ENCODE results near the gene ZP3. TPM values are rescaled to one million over a fixed set of nuclear protein-coding genes. Genes with fewer than 3 reads are reported as not detected.
"Not testable (repeated sequence)": the region's sequence is repeated elsewhere in the genome, so short reads cannot be mapped to it uniquely, and the experiment has no call there.

ZP3 gene
- total RNA-seq: 3.4 and 5.0 TPM in 2 replicates

DNA sequence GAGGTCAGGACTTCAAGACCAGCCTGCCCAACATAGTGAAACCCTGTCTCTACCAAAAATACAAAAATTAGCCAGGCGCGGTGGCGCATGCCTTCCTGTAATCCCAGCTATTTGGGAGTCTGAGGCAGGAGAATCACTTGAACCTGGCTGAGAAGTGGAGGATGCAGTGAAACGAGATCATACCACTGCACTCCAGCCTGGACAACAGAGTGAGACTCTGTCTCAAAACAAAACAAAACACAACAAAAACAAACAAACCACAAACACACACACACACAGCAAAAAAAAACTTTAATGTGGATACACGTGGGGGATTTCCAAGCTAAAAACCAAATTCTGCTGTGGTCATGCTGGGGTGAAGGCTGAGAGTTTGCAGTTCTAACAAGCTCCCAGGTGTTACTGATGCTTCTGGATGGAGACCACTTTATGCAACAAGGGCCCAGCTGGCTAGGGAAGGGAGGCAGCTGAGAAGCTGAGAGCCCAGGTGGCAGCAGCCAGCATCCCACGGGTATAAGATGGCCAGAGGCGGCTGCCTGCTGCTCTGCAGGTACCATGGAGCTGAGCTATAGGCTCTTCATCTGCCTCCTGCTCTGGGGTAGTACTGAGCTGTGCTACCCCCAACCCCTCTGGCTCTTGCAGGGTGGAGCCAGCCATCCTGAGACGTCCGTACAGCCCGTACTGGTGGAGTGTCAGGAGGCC is at the start of gene ZP3:
Gene ZP3 (plus strand): TSS at position 538 of the 699 bp plus-strand sequence. CDS start 15 bp downstream, at position 553.
- DNase-seq (ENCODE audit: low read depth): peak; percentile 16

DNA sequence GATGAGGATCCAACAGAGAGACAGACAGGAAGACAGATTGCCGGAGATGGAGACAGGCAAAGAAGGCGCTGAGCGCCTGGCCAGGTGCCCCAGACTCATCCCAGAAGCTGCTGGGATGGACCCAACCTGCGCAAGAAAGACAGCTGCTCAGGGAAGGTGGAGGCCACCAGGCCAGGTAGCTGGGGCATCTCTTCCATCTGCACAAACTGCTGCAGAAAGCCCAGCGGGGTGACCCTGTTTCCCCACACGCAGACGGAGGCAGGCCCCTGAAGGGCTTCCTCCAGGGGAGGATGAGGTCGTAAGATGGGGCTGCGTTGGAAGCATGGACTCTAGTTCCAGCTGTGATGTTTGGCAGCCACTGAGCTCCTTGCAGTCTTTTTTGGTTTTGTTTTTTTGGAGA is 49.5 kb upstream of the ZP3 start:
- no peak for DNase-seq (ENCODE audit: low read depth)

- DNase-seq (ENCODE audit: low read depth): no peak
These were observed 47.4 kb upstream of the ZP3 start for GRCh38 chr7:76377186-76377918.

DNA sequence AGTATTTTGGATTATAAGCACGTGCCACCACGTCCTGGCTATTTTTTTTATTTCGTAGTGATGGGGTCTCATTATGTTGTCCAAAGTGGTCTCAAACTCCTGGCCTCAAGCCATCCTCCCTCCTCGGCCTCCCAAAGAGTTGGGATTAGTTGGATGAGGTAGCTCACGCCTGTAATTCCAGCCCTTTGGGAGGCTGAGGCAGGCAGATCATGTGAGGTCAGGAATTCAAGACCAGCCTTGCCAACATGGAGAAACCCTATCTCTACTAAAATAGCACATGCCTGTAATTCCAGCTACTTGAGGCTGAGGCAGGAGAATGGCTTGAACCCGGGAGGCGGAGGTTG is 44.2 kb upstream of the ZP3 start:
- DNase-seq (ENCODE audit: low read depth): no peak

DNA sequence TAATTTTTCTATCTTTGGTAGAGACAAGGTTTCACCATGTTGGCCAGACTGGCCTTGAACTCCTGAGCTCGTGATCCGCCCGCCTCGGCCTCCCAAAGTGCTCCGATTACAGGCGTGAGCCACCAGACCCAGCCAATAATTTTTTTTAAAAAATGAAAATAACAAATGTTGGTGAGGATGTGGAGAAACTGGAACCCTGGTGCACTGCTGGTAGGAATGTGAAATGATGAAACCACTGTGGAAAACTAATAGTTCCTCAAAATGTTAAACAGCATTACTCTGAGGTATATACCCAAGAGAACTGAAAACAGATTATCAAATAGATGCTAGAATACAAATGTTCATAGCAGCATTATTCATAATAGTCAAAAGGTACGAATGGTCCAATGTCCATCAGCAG is 42.9 kb upstream of the ZP3 start:
- no peak for DNase-seq (ENCODE audit: low read depth)

- no peak for DNase-seq (ENCODE audit: low read depth)
These were observed 41.4 kb upstream of the ZP3 start for GRCh38 chr7:76383089-76383944.

DNA sequence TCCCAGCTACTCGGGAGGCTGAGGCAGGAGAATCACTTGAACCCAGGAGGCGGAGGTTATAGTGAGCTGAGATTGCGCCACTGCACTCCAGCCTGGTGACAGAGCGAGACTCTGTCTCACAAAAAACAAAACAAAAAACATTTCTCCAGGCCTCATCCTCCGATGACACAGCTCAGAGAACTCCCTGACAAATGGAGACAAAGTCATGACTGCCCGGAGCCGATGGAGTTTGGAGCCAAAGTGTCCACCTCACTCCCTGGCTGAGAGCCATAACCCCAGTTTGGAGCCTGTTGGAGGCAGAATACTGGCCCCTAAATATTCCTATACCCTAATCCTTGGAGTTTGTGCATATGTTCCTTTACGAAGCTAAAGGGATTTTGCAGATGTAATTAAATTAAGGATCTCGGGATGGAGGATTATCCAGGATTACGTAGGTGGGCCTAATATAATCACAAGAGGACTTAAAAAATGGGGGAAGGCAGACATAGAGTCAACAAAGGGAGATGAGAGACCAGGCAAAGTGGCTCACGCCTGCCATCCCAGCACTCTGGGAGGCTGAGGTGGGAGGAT is 38.0 kb upstream of the ZP3 start:
- DNase-seq (ENCODE audit: low read depth): no peak

DNA sequence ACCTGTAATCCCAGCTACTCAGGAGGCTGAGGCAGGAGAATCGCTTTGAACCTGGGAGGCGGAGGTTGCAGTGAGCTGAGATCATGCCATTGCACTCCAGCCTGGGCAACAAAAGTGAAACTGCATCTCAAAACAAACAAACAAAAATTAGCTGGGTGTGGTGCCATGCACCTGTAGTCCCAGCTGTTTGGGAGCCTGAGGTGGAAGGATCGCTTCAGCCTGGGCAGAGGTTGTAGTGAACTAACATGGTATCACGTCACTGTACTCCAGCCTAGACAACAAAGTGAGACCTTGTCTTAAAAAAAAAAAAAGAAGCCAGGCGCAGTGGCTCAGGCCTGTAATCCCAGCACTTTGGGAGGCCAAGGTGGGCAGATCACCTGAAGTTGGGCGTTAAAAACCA is 37.0 kb upstream of the ZP3 start:
- not testable (repeated sequence) for DNase-seq (ENCODE audit: low read depth)

GRCh38 chr7:76390092-76390491 is 34.7 kb upstream of the ZP3 start:
- no peak for DNase-seq (ENCODE audit: low read depth)

GRCh38 chr7:76392531-76393115 is 32.1 kb upstream of the ZP3 start:
- DNase-seq (ENCODE audit: low read depth): no peak

DNA sequence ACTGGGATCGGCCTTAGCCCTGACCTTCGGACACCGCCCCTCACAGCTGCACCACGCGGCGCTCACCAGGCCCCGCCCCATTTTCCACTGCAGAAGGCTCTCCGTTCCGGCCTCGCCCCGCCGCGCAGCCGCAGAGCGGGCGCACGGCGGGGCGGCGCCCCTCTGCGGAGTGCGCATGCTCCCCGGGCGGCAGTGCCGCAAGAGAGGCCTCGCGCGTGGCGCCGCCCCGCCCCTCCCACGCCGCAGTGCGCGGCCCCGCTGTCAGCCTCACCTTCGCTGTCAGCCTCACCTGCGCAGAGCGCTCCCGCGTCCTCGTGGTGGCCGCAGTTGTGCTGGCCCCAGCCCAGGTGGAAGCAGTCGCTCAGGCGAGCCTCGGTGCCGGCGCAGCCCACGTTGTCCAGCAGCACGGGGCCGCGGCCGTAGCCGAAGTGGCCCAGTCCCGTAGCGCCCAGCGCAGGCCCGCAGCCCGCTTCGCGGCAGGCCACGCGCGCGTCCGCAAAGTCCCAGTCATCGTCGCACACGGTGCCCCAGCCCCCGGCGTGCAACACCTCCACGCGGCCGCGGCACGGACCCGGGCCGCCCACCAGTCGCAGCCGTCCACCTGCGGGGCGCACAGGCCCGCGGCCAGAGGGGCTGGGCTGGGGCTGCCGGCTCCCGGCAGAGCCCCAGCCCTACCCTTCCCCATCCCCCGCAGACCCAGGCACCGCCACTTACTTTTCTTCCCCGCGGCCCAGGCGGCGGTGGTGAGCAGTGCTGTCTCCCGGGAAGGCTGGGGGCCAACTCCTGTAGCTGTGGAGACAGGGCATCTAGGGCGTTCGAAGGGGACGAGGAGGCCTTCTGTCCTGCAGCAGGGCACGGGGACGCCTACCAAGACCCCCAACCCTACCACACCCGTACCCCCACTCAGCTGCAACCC is 31.4 kb upstream of the ZP3 start:
- peak; percentile 64 for DNase-seq (ENCODE audit: low read depth)

GRCh38 chr7:76394957-76395356 is 29.8 kb upstream of the ZP3 start:
- DNase-seq (ENCODE audit: low read depth): no peak

DNA sequence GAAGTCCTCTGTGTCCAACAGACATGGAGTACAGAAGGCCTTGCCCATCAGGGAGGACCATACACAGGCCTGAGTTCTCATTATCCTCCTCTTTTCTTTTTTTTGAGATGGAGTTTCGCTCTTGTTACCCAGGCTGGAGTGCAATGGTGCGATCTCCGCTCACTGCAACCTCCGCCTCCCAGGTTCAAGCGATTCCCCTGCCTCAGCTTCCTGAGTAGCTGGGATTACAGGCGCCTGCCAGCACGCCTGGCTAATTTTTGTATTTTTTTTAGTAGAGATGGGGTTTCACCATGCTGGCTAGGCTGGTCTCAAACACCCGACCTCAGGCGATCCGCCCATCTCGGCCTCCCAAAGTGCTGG is 29.2 kb upstream of the ZP3 start:
- DNase-seq (ENCODE audit: low read depth): not testable (repeated sequence)

DNA sequence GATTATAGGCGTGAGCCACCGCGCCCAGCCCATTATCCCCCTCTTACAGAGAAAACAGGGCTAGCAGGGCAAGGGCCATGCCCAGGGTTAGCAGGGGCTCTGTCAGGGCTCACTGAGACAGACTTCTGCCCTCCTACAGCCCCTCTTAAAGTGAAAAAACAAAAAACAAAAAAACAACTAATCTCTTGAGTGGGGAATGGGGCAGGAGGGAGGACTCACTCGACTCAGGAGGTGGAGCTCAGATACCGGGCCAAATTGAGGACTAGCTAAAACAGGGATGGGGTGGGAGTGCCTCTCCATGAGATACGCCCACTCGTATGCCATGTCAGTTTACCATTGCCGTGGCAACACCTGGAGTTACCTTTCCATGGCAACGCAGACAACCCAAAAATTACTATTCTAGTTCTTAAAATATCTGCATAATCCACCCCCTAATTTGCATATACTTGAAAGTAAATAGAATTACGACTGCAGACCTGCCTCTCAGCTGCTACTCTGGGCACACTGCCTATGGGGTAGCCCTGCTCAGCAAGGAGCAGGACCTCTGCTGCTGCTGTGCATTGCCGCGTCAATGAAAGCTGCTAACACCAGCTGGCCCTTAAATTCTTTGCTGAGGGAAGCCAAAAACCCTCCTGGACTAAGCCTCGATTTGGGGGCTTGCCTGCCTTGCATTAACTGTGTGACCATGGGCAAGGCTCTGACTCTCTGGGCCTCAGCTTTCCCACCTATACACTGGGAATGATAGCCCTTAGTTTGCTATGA is 28.6 kb upstream of the ZP3 start:
- no peak for DNase-seq (ENCODE audit: low read depth)

DNA sequence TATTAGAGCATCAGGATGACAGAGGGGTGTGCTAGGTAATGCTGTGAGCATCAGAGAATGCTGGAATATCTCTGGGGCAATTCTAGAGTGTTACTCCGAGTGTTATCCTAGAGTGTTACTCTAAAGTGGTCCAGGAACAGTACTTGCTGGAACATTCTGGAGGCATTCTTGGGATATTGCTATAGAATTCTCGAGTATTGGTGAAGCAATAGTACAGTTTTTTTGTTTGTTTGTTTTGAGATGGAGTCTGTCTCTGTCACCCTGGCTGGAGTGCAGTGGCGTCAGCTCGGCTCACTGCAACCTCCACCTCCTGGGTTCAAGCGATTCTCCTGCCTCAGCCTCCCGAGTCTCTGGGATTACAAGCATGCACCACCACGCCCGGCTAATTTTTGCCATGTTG is 27.9 kb upstream of the ZP3 start:
- DNase-seq (ENCODE audit: low read depth): no peak

DNA sequence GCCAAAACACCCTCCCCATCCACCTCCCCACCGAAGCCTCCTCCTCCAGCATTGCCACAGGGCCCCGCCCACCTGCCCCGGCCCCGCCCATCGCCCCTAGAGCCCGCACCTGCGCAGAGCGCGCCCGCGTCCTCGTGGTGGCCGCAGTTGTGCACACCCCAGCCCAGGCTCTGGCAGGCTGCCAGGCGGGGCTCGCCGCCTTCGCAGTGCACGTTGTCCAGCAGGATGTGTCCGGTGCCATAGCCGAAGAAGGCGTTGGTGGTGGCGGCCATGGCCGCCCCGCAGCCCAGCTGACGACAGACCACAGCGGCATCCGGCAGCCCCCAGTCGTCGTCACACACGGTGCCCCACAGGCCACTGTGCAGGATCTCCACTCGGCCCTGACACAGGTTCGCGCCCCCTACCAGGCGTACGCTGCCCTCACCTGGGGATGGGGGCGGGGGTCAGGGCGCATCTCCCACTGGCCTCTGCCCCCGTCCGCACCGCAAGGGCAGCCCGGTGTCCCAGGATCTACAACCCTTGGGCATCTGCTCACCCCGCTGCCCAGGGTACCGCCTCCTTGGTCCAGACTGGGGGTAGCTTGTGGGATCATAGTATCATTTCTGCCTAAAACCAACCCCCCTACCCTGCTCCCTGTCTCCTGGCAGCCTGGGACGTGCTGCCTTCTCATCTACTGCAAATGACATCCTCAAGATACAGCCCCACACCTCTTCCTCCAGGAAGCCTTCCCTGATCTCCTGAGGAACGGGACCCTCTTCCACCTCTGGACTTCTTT is 27.2 kb upstream of the ZP3 start:
- peak; percentile 34 for DNase-seq (ENCODE audit: low read depth)

DNA sequence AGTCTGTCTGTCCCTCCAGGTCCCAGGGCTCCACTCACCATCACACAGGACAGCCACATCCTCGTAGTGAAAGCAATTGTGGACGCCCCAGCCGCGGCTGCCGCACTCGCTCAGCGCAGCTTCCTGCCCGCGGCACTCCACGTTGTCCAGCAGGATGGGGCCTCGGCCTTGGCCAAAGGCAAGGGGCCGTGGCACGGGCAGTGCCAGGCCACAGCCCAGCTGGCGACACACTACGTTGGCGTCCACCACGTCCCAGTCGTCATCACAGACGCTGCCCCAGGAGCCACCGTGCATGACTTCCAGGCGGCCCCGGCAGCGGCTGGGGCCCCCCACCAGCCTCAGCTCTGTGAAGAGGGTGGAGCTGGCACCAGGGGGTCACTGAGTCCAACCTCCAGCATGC is 24.5 kb upstream of the ZP3 start:
- DNase-seq (ENCODE audit: low read depth): no peak

- not testable (repeated sequence) for DNase-seq (ENCODE audit: low read depth)
These were observed 21.7 kb upstream of the ZP3 start for GRCh38 chr7:76403097-76403496.

DNA sequence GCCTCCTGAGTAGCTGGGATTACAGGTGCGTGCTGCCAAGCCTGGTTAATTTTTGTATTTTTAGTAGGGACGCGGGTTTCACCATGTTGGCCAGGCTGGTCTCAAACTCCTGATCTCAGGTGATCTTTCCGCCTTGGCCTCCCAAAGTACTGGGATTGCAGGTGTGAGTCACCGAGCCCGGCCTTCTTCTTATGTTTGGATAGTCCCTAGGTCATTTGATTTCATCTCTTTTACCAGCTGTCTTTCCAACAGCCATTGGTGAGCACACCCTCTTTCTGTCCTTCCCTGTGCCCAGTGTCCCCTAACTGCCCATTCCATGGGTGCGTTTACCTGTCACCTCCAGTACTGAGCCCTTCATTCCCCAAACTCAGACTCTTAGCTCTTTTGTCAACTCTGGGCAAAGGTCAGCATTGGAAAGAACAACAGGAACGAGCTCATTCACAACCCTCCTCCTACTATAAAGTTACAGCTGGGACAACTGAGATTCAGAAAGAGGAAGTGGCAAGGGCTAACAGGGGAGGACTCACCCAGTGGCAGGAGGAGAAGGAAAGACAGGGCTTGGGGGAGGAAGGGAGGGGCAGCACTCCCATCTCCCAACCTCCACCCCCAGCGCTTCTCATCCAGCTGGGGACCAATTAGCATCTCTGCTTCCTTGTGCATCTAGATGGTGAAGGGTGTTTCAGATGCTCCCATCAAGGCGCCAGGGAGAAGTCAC is 20.8 kb upstream of the ZP3 start:
- DNase-seq (ENCODE audit: low read depth): no peak
